Stimulated activated CD4-positive, alpha-beta T cell treated with anti-CD3 and anti-CD28 coated beads, Interleukin-12 subunit alpha, Interleukin-12 subunit beta, amount 100 ng/mL, for 24 hours (primary cell): Measurements from ENCODE around the gene ELF2.
"Not testable (repeated sequence)": the region's sequence is repeated elsewhere in the genome, so short reads cannot be mapped to it uniquely, and the experiment has no call there.

Experiments used
- DNase-seq, 2 experiments: peaks; one replicate each; pipeline ENCODE4 v3.0.0-alpha.2; 2020; ENCODE audit warnings: low read depth in 2 of 2

ELF2 gene

GRCh38 chr4:139024686-139025085 is 152.3 kb downstream of the ELF2 start:
- DNase-seq, result no peak

GRCh38 chr4:139022835-139023234 is 154.2 kb downstream of the ELF2 start:
- DNase-seq, result no peak

GRCh38 chr4:139021071-139021470 is 155.9 kb downstream of the ELF2 start:
- DNase-seq, result not testable (repeated sequence)

GRCh38 chr4:139020384-139020783 is 156.6 kb downstream of the ELF2 start:
- no peak for DNase-seq

GRCh38 chr4:139018971-139019758 is 157.9 kb downstream of the ELF2 start:
- no peak for DNase-seq

GRCh38 chr4:139018501-139018900 is 158.5 kb downstream of the ELF2 start:
- DNase-seq, result no peak

GRCh38 chr4:139017861-139018260 is 159.2 kb downstream of the ELF2 start:
- DNase-seq, result no peak

- DNase-seq, result peak; percentile 17 to 23
Observed at GRCh38 chr4:139015948-139016471, 161.0 kb downstream of the ELF2 start.

- DNase-seq, result peak; percentile 91
Observed at GRCh38 chr4:139015269-139015947, 161.6 kb downstream of the ELF2 start, which contains the start of gene NOCT. Gene NOCT, plus strand, starts transcription at chr4:139015781. Its CDS starts 201 bp downstream, at chr4:139015982.

- DNase-seq, result no peak
Observed at GRCh38 chr4:139014371-139015268, 162.4 kb downstream of the ELF2 start.

GRCh38 chr4:139011225-139011950 is 165.6 kb downstream of the ELF2 start:
- DNase-seq, result no peak

- no peak for DNase-seq
Observed at GRCh38 chr4:139009702-139010101, 167.3 kb downstream of the ELF2 start.

GRCh38 chr4:139008278-139008677 is 168.7 kb downstream of the ELF2 start:
- not testable (repeated sequence) for DNase-seq

GRCh38 chr4:139007640-139008039 is 169.4 kb downstream of the ELF2 start:
- DNase-seq, result no peak
